Right renal pelvis (tissue), 4 donors: ENCODE data around the gene FAM237B. TPM values are rescaled to one million over a fixed set of nuclear protein-coding genes. Genes with fewer than 3 reads are reported as not detected.
"Not testable (repeated sequence)": the region's sequence is repeated elsewhere in the genome, so short reads cannot be mapped to it uniquely, and the experiment has no call there.

Source experiments
- DNase-seq, 4 donors: peaks; one replicate each; pipeline ENCODE4 v3.0.0-alpha.2; 2013; ENCODE audit warnings: low read depth in 4 of 4, low spot score in 3 of 4, missing footprints in 1 of 4
- polyA plus RNA-seq, 4 donors: library from polyadenylated mRNA; unstranded; fragments of 120-200 nt; gene quantifications; one replicate each; pipeline ENCODE4 v1.2.1, GENCODE V29; 2013; ENCODE audit not compliant: insufficient read length in 4 of 4

Gene FAM237B
- under 1 TPM; 0.30 to 0.90 (median 0.35) TPM for polyA plus RNA-seq

DNA sequence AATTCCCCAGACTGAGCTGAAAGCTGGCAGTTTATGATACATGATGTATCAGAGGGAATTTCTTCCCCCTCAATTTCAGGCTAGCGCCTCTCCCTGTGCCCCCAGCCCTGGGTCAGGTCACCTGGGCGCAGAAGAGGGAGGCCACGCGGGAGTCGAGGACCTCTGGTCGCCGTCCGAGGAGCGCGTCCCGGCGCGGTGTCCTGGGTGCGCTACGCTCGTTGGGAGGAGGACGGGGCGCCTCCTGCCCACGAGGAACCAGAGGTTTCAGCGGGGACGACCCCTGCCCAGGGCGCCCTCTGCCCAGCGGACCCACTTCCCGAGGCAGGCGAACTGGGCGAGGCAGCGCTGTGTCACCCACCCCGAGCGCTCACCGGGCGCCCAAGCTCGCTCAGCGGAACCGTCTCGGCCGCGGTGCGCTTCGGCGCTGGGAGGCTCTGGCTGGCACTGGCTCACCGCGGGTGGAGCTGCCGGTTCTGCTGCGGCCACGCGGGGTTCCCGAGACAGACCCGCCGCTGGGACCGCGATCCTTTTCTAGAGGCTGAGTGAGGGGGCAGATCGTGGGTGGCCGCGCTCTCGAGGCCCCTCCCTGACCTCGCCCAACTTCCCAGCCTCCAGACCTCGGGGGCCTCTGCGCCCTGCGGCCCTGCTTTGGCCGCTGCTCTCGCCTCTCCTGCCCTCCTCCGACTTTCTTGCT is at the start of gene FAM237B:
Gene FAM237B, minus strand, starts transcription at position 504 of the 694 bp plus-strand sequence. CDS start 1,556 bp downstream, outside the sequence.
- DNase-seq: peak in 1 of 4 donors; percentile 11

DNA sequence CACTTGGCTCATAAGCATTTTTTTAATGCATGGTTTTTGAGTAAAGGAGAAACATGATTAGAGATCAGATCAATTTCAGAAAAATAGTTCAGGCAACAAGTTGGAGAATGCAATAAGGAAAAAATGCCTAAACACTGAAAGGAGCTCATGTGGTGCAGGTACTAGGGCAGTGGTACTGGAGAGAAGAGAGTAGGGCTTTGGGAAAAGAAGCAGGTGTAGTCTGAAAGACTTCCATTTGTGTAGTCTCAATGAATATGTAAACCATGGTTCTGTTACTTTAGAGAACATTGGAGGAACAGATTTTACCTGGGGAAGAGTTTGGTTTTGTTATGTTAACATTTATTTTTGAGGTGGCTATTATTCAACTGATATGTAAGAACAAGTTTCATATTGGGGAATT is 30.9 kb upstream of the FAM237B start:
- DNase-seq: no peak

DNA sequence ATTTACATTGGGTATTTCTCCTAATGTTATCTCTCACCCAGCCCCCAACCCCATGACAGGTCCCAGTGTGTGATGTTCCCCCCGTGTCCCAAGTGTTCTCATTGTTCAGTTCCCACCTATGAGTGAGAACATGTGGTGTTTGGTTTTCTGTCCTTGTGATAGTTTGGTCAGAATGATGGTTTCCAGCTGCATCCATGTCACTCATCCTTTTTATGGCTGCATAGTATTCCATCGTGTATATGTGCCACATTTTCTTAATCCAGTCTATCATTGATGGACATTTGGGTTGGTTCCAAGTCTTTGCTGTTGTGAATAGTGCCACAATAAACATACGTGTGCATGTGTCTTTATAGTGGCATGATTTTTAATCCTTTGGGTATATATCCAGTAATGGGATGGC is 28.9 kb upstream of the FAM237B start:
- DNase-seq: not testable (repeated sequence)

DNA sequence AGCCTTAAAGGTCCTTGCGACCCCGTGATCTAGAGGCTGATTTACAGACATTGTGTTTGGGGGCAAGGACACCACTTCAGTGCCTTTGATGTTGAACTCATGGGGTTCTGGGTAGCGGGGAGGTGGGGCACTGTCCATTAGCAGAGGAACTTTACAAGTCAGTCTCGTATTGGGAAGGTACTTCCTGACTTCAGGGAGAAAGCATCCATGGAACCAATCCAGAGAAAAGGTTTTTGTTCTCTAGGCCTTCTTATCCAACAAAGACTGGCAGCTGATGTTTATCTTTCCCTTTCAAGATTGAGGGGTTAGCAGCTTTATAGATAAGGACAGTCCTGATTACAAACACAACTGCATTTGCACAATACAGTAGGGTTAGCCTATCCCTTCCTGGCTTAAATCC is 28.2 kb upstream of the FAM237B start:
- no peak for DNase-seq

DNA sequence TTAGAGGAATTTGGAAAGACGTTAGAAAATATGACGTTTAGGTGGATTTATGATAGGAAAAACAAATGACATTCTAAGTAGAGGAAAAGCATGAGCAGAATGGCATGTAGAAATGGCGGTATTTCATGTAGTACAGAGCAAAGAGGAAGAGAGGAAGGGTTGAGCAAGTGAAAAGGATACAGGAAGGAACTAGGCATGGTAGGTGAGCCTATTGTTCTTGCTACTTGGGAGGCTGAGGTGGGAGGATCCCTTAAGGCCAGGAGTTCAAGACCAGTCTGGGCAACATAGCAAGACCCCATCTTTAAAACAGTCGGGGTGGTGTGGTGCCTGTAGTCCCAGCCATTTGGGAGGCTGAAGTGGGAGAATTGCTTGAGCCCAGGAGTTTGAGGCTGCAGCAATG is 26.7 kb upstream of the FAM237B start:
- DNase-seq: no peak

- DNase-seq: peak; percentile 90 to 94 (median 90)
These were observed 25.4 kb upstream of the FAM237B start, which contains the start of gene GTPBP10 for GRCh38 chr7:90346336-90347125. Gene GTPBP10 (plus strand): TSS chr7:90346716. CDS start chr7:90346742, 26 bp downstream.

DNA sequence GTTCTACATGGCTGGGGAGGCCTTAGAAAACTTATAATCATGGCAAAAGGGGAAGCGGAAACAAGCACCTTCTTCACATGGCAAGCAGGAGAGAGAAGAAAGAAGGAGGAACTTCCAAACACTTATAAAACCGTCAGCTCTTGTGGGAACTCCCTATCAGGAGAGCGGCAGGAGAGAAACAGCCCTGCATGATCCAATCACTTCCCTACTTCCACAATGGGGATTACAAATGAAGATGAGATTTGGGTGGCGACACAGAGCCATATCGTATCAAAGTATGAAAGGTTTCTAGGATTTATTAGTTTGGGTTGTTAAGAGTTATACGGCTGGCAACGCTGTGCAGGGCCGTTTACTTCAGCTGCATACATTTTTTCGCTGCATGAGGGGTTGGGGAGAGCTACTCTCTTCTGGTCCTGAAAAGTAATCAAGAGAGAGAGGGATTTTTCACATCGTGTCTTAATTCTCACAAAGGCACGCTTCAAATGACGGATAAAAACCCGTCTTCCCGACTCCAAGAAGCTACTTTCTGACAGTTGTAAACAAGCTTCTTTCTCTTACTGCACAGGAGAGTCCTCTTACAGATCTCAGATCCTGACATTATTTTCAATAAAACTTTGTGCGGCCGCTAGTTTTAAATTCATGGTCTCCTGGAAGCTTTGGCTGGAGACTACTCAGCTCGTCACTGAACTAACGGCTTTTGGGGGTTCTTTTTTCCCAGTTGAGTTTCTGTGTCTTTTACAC is 24.7 kb upstream of the FAM237B start:
- peak in 3 of 4 donors; percentile 22 to 45 (median 43) for DNase-seq

- DNase-seq: no peak
These were observed 23.9 kb upstream of the FAM237B start for GRCh38 chr7:90345016-90345415.

DNA sequence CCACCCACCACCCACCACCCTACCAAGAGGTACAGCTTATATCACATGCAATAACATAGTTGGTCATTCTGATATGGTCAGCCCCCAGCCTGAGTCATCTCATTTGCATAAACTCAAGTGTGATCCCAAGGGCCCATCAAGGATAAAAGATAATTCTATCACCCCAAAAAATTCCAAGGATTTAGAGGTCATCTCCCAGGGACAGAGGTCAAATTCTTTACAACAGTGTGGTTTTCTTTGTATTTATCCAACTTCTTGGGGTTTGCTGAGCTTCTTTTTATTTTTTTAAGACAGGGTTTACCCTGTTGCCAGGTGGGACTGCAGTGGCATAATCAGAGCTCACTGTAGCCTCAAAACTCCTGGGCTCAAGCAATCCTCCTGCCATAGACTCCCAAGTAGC is 16.0 kb upstream of the FAM237B start:
- no peak for DNase-seq

GRCh38 chr7:90334926-90335325 is 13.8 kb upstream of the FAM237B start:
- not testable (repeated sequence) for DNase-seq

- DNase-seq: no peak
These were observed 13.2 kb upstream of the FAM237B start for GRCh38 chr7:90334193-90334843.

- DNase-seq: no peak
These were observed 5.4 kb upstream of the FAM237B start for GRCh38 chr7:90326500-90326899.

DNA sequence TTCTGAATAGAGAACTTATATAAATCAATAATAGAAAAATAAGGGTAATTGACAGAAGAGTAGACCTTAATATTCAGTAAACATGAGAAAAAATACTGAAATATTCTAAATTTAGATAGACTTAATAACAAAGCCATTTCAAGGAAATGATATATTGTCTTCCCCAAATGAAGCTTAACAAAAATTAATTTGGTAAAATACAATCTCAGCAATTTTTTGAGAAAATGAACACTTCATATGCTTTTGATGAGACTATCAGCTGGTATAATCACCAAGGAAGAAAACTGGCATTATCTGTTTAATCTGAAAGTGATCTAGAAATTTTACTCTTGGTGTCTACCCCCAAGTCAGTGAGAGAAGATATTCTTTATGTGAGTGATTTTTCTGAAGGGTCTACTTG is 1.7 kb upstream of the FAM237B start:
- no peak for DNase-seq

DNA sequence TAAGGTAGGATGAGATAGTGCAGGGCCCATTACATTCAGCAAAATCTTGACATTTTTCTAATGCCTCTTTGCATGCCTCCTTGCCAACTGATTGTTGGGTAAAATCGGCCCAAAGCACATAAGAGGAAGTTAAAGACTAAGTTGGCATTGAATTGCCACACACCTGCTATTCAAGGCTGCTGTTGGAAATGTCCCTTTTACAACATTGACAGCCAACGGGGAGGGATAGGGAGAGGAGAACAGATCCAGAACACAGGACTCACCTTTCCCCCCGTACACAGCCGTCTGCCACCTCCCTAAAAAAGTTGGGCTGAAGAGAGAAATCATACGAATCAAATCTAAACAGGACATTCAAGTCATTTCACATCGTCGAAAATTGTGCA is 695 bp downstream of the FAM237B start:
- no peak for DNase-seq

DNA sequence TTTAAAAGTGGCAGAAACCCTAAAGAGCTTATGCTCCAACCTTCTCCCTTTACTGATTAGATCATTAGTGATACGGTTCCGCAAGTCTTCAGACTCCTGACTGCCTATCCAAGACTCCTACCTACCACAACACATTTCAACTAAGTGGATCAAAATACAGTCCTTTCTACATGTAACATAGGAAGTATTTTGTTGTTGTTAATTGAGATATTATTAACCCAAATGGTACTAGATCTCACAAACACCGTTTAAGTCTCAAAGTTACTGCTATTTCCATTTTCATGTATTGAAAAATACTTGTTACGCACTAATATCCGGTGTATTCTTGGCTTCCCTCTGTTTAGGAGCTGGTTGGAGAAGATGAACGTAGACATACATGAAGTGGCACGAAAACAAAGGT is 1.1 kb downstream of the FAM237B start:
- DNase-seq: no peak

DNA sequence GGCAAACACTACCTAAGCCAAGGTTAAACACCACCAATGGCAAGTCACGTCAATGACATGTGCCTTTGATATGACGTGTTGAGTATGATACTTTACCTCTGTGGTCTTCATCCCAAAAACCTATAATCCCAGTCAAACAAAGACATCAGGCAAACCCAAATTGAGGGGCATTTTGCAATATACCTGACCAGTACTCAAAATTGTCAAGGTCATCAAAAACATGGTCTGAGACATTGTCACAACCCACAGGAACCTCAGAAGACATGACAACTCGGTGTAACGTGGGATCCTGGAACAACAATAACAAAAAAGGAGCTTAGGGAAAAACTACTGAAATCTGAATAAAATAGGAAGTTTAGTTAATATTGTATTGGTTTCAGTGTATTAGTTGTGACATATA is 7.2 kb downstream of the FAM237B start:
- no peak for DNase-seq

- DNase-seq: no peak
These were observed 8.4 kb downstream of the FAM237B start for GRCh38 chr7:90312745-90313144.

- no peak for DNase-seq
These were observed 9.9 kb downstream of the FAM237B start for GRCh38 chr7:90311175-90311574.

DNA sequence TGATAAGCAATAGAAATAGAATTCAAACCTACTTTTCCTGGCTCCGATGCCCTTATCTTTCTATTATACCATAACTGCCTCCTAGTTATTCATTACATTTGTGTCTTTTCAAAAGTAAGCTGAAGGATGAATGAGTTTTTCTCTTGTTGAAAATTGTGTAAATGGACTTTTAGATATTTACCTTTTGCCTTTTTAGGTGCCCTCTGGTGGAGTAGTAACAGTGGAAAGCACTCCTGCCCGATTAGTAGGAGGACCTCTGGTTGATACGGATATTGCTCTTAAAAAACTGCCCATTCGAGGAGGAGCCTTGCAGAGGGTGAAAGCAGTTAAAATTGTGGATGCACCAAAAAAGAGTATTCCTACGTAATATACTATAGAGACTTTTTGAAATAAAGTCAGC is 11.2 kb downstream of the FAM237B start:
- no peak for DNase-seq

GRCh38 chr7:90303241-90303640 is 17.9 kb downstream of the FAM237B start:
- DNase-seq: no peak
